COR-L47 (cell line): ENCODE measurements around the gene LRBA.
"Not testable (repeated sequence)": the region's sequence is repeated elsewhere in the genome, so short reads cannot be mapped to it uniquely, and the experiment has no call there.

Experiments used
- DNase-seq: peaks from one replicate; lab custom pipeline; 2025; lab: John Stamatoyannopoulos, UW

LRBA gene, protein sequence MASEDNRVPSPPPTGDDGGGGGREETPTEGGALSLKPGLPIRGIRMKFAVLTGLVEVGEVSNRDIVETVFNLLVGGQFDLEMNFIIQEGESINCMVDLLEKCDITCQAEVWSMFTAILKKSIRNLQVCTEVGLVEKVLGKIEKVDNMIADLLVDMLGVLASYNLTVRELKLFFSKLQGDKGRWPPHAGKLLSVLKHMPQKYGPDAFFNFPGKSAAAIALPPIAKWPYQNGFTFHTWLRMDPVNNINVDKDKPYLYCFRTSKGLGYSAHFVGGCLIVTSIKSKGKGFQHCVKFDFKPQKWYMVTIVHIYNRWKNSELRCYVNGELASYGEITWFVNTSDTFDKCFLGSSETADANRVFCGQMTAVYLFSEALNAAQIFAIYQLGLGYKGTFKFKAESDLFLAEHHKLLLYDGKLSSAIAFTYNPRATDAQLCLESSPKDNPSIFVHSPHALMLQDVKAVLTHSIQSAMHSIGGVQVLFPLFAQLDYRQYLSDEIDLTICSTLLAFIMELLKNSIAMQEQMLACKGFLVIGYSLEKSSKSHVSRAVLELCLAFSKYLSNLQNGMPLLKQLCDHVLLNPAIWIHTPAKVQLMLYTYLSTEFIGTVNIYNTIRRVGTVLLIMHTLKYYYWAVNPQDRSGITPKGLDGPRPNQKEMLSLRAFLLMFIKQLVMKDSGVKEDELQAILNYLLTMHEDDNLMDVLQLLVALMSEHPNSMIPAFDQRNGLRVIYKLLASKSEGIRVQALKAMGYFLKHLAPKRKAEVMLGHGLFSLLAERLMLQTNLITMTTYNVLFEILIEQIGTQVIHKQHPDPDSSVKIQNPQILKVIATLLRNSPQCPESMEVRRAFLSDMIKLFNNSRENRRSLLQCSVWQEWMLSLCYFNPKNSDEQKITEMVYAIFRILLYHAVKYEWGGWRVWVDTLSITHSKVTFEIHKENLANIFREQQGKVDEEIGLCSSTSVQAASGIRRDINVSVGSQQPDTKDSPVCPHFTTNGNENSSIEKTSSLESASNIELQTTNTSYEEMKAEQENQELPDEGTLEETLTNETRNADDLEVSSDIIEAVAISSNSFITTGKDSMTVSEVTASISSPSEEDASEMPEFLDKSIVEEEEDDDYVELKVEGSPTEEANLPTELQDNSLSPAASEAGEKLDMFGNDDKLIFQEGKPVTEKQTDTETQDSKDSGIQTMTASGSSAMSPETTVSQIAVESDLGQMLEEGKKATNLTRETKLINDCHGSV (N-terminal part only)

DNA sequence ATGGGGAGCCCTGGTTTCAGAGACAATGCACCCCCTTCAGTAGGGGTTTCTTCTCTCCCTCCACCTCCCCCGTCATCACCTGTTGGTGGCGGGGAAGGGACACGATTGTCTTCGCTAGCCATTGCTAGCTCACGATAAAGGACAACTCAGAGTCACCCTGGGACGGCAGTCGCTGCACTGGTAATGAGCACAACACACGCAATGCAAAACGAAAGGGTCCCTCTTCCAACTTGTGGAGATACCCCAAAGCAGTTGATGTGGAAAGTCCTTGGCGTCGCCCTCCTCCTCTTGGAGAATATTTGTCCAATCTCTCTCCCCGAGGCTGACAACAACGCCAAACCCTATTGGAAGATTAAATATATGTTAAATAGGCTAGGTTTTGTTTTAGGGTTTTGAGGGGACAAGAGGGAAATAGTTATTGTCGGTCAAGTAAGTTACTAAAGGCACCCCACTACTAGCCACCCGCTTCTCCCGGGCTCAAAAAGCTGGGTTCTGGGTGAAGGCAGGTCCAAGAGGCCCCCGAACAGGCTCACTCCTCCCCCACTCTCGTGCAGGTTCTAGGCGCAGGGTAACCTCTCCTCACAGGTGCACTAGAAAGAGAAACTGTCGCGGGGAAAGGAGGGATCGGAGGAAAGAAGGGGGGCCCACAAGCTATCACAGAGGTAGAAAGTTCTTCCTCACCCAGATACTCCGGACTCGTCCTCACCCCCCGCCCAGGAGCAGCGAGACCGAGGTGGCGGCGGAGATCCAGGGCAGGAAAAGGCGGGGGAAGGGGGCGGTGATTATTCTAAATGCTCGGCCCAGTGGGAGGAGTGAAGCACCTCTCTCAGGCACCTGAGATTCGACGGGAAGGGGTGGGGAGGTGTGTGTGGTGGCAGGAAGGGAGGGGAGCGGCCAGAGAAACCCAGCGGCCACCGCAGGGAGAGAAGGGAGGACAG, at the start of gene LRBA:
LRBA (minus strand) TSS at position 764 of the 938 bp plus-strand sequence; CDS start at position 122, 642 bp downstream.
- DNase-seq, result peak; percentile 92

DNA sequence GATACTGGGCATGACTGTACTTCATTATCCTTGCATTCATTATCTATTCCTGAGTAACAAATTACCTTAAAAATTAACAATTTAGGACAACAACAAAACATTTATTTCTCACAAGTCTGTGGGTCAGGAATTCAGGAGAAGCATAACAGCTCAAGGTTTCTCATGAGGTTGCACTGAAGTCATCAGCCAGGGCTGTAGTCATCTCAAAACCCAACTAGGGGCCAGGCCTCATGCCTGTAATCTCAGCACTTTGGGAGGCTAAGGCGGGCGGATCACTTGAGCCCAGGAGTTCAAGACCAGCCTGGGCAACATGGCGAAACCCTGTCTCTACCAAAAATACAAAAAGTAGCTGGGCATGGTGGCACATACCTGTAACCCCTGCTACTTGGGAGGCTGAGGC, 48.1 kb upstream of the LRBA start:
- not testable (repeated sequence) for DNase-seq

DNA sequence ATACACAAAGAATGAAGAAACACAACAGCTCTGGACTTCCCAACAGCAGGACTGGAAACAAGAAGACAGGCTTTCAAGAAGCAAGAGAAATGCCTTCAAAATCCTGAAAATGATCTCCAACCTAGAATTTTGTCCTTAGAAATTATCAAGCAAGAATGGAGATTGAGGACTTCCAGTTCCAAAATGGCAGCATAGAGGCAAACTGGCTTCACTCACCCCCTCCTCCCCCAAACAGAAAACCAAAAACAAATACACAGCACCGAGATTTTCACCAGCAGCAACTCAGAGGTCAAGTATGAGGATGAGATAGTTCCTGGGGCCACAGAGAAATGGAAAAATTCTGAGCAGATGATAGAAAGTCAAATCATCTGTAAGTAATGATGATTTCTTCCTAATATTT, 40.5 kb upstream of the LRBA start:
- DNase-seq, result no peak

DNA sequence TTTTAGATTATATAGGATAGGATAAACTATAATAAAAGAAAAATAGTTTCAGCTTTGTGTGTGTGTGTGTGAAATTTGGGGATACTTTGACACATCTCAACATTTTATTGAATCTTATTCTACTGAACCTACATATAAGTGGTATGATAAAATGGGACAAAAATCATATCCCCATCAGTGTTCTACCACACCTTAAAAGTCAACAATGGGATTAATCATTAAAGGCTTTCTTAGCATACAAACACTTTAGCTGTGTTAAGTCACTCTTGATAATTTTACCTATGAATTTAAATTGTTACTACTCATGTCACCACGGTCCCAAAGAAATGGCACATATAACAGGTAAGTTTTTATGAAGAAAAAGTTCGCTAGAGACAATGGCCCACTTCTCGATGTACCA, 37.7 kb upstream of the LRBA start:
- DNase-seq, result no peak

DNA sequence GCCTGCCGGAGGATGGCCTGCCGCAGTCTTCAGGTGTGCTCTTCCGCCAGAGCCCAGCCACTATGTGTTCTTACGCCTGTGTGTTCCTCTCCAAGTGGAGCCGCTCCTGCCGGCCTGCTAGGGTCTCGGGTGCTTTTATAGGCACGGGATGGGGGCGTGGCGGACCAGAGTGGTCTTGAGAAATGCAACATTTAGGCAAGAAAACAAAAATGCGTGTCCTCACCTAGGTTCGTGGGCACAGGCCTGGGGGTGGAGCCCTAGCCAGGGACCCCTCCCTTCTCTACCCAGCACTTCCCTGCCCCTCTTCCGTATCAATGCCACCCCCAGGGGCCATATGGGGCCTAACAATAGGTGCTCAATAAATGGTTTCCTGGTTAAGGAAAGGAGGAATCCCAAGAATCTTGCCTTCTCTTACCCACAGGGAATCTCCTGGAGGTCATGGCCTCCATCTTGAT, 34.4 kb upstream of the LRBA start:
- DNase-seq, result no peak

DNA sequence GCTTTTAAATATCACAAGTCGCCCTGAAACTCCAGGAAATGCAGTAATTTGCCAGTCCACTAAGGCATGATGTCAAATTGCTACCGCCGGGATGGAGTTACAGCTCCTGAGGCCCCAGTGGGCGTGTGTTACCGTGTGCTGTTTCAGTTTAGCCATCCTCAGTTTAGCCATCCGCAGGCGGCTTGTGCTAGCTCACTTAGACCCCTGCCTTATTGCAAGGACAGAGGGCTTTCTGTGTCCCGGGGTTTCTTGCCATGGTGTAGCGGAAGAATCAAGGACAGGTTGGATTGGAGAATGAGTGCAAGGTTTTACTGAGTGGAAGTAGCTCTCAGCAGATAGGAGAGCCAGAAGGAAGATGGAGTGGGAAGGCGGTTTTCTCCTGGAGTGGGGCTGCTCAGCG, 33.8 kb upstream of the LRBA start:
- DNase-seq, result no peak

- DNase-seq, result no peak
These were observed 31.5 kb upstream of the LRBA start for GRCh38 chr4:151046609-151047008.

DNA sequence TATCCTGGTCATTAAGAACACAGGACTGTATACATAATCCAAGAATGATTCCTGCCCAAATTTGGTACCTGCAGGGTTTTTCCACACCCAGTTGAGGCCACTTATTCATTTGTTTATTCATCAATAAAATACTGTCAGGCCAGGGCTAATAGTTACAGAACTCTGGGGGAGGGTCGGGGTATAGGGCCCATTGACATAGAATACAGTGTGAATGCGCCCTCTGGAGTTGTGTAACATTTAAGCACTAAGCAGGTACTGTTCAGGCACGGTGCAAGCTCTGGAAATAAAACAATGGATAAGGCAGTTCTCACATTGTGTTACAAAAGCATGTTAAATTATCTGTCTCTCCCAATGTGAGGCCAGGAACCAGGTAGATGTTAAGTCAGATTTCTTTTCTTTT, 30.8 kb upstream of the LRBA start:
- peak; percentile 84 for DNase-seq

DNA sequence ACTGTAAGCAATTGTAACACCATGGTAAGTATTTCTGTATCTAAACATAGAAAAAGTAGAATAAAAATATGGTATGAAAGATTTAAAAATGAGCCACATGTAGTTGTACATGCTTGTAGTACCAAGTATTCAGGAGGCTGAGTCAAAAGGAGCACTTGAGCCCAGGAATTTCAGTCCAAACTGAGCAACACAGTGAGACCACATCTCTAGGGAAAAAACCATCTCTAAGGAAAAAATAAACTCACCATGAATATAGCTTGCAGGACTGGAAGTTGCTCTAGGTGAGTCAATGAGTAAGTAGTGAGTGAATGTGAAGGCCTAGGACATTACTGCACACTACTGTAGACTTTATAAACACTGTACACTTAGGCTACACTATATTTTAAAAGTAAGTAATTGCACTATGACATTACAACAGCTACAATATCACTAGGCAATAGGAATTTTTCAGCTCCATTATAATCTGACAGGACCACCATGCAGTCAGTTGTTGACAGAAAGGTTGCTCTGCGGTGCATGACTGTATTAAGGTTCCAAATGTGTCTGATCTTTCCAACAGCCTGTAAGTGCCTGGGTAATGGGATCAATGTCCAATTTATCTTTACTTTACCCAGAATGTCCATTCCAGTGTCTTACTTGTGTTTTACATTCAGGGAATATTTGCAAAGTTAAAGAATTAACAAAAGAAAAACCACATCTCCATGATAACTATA, 28.9 kb upstream of the LRBA start:
- no peak for DNase-seq

DNA sequence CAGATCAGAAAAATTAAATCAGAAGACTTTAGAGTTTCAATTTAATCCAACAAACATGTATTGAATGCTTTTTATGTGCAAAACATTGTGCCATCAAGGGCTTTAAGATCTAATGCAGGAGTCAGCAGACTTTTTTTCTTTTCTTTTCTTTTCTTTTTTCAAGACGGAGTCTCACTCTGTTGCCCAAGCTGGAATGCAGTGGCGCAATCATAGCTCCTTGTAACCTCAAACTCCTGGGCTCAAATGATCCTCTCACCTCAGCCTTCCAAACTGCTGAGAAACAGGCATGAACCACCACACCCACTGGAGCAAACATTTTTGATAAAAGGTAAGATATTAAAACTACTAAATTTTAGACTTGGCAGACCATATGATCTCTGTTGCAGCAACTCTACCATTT, 24.6 kb upstream of the LRBA start:
- no peak for DNase-seq

- no peak for DNase-seq
These were observed 23.5 kb upstream of the LRBA start for GRCh38 chr4:151038452-151039157.

- no peak for DNase-seq
These were observed 20.8 kb upstream of the LRBA start for GRCh38 chr4:151035911-151036310.

DNA sequence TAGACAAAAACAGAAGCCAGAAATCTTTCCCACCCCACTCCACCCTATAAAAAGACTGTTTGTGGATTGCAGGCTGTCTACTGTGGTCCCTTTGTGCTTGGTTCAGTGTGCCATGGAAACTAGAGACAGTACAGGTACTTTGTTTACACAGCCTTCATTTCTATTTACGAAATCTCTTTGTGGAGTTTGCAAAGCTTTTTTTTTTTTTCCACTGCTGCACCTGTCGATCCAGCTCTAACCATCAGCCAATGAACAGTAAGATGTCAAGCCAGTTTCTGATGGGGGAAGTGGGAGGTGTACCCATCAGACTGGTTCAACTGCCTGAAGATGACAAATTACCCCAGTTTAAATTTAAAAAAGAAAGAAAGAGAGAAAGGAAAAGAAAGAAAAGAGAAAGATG, 20.2 kb upstream of the LRBA start:
- DNase-seq, result peak; percentile 94

DNA sequence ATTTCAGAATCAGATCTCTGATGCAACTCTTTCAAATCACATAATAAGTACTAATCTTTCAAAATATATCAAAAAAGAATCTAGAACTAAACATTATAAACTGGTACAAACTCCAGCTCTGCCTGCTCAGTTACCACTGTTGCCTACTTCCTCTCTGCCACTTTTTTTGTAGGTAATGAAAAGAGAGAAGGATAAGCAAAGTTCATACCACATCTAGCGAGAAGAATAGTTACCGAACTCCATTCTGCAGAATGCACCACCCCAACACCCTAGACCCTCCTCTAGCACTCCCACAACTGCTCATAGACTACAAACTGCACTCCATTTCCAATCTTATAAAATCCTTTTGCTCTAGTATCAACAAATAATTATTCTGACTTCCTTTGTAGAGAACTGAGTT, 19.7 kb upstream of the LRBA start:
- peak; percentile 33 for DNase-seq

DNA sequence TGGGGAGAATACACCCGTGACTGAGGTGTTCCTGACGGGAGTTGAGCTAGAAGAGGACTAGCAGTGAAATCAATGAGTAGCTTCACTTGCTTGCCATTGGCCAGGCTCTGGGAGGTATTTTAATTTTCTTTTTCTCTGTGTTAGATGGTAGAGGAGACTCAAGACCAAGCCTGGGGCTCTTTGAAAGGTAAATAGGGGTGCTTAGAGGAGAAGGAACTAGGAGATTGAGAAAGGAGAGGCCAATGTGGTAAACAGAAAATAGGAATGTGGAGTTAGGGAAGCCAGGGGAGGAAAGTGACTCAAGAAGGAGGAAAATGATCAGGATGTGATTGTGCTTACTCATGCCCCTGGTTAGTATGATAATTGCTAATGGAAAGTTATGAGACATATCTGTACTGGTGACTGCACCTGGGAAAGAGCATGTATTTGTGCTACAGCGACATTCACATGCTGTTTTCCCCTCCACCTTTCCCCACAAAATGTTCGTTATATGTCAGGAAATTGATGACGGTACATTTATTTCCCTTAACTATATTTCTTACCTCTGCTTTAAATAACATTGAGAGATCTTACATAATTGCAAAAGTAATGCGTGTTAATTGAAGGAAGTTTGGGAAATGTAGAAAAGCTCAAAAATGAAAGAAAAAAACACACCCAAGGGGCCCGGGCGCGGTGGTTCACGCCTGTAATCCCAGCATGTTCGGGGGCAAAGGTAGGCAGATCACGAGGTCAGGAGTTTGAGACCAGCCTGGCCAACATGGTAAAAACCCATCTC, 16.9 kb upstream of the LRBA start:
- DNase-seq, result no peak

DNA sequence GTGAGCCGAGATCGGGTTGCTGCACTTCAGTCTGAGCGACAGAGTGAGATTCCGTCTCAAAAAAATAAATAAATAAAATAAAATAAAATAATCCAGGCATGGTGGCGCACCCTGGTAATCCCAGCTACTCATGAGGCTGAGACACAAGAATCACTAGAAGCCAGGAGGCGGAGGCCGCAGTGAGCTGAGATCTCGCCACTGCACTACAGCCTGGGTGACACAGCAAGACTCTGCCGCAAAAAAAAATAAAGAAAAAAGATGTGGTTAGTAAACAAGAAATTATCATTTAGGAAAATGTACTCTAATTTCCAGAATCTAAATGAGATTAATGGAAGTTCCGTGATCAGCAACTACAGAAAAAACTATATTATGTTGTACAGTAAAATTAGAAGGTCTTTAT, 14.5 kb upstream of the LRBA start:
- DNase-seq, result no peak

DNA sequence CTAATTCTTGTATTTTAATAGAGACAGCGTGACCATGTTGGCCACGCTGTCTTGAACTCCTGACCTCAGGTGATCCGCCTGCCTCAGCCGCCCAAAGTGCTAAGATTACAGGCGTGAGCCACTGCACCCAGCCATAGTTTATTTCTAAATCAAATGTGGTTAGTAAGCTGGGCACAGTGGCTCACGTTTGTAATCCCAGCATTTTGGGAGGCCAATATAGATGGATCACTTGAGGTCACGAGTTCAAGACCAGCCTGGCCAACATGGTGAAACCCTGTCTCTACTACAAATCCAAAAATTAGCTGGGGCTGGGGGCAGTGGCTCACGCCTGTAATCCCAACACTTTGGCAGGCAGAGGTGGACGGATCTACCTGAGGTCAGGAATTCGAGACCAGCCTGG, 13.9 kb upstream of the LRBA start:
- DNase-seq, result not testable (repeated sequence)

- DNase-seq, result no peak
These were observed 10.7 kb upstream of the LRBA start for GRCh38 chr4:151025759-151026158.

GRCh38 chr4:151022586-151022985, 7.5 kb upstream of the LRBA start:
- no peak for DNase-seq
